Thoracic aorta (tissue), 2 donors: Measurements from ENCODE around the gene FYB1. TPM values are rescaled to one million over a fixed set of nuclear protein-coding genes. Genes with fewer than 3 reads are reported as not detected.

Source experiments
- ATAC-seq: fragments of 150-250 bp; one replicate; pipeline ENCODE4 v1.8.0; 2017; ENCODE audit warnings: low read depth; ENCODE audit not compliant: insufficient number of reproducible peaks, low FRiP score
- DNase-seq: peaks from one replicate; pipeline ENCODE4 v3.0.0-alpha.2; 2020; ENCODE audit warnings: low spot score
- H3K27ac ChIP-seq, 2 donors: fragments of 200-600 bp; sonication (generic); 1 replicate in 1 of 2; 2 replicates in 1 of 2; pipeline ENCODE4 v1.5.1; 2016; ENCODE audit warnings: mild to moderate bottlenecking in 2 of 2, moderate library complexity in 2 of 2
- H3K27me3 ChIP-seq: fragments of 200-600 bp; sonication (generic); replicated peaks from 2 replicates; pipeline ENCODE4 v1.6.0; 2016; ENCODE audit warnings: mild to moderate bottlenecking; ENCODE audit not compliant: insufficient read depth
- H3K36me3 ChIP-seq: fragments of 200-600 bp; sonication (generic); one replicate; pipeline ENCODE4 v1.5.1; 2016
- H3K4me1 ChIP-seq, 2 donors: fragments of 200-600 bp; sonication (generic); 1 replicate in 1 of 2; 2 replicates in 1 of 2; pipeline versions ENCODE4 v1.5.1 to v1.6.0; 2016; ENCODE audit warnings: low read depth in 2 of 2, mild to moderate bottlenecking in 1 of 2; ENCODE audit not compliant: control insufficient read depth in 1 of 2
- H3K4me3 ChIP-seq: fragments of 200-600 bp; sonication (generic); 2 replicates; pipeline ENCODE4 v1.5.1; 2016; ENCODE audit warnings: mild to moderate bottlenecking
- H3K9me3 ChIP-seq: fragments of 200-600 bp; sonication (generic); 2 replicates; pipeline ENCODE4 v1.5.1; 2016
- total RNA-seq, 2 donors: library from RNA; depleted of rRNA; stranded (reverse); fragments of >200 nt; gene quantifications; one replicate each; pipeline versions ENCODE4 v1.1.0 to v1.2.3, GENCODE V29; 2016
- TF ChIP-seq, protein P1 (sequence below): fragments of 200-600 bp; sonication (generic); IDR thresholded peaks from one replicate; pipeline ENCODE4 v1.5.1; 2019; ENCODE audit warnings: antibody characterized with exemption

The FYB1 gene
- total RNA-seq, 2 donors from 2014 or later, result 12.9 to 29.8 TPM

DNA sequence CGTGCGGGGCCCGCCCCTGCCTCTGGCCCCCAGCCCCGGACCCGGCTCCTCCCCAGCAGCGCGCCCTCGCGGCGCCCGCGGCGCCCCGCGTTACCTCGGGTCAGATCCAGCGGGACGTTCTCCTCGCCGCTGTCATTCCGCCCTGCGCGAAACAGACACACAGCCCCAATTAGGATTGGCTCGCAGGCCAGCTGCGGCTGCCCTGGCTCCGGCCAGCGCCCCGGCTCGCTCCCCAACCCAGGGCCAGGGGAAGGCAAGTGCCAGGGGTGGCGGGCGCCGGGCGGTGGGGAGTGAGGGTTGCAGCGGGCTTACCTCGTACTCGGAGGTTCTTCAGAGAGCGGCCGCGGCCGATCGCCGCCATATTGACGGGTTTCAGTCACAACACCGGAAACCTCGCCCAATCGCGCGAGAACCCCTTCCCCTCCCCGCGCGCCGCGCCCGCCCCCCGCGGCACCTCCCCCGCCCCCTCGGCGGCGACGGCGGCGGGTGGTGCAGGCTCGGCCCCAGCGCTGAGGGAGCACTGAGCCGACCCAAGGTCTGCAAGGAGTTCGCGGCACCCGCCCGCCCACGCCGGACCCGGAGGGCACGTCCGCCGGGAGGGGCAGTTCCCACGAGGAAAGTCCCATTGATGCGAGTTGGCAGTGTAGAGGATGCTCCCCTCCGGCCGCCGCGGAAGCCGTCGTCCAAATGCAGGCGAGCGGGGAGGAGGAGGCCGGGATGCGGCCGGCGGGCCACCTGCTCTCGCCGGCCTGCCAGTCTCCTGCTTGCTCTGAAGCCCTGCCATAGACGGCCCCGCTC is 145.1 kb downstream of the FYB1 start, which contains the start of gene RICTOR:
TSS of gene RICTOR (minus strand) at position 383 of the 798 bp plus-strand sequence. CDS start at position 361, 22 bp downstream.
- H3K36me3 ChIP-seq, result no peaks in the 10 kb centered on the region
- peaks cover 11 to 38% of the 10 kb centered on the region in 2 donors for H3K4me1 ChIP-seq
- peak; percentile 87 for ATAC-seq
- H3K9me3 ChIP-seq, result no peaks in the 10 kb centered on the region
- peak within 1 kb of the TSS; percentile 99 for H3K27ac ChIP-seq
- DNase-seq, result peak; percentile 69
- no peaks in the 10 kb centered on the region for H3K27me3 ChIP-seq
- peak within 1 kb of the TSS; percentile 99 for H3K4me3 ChIP-seq
- TF ChIP-seq, protein P1, sequence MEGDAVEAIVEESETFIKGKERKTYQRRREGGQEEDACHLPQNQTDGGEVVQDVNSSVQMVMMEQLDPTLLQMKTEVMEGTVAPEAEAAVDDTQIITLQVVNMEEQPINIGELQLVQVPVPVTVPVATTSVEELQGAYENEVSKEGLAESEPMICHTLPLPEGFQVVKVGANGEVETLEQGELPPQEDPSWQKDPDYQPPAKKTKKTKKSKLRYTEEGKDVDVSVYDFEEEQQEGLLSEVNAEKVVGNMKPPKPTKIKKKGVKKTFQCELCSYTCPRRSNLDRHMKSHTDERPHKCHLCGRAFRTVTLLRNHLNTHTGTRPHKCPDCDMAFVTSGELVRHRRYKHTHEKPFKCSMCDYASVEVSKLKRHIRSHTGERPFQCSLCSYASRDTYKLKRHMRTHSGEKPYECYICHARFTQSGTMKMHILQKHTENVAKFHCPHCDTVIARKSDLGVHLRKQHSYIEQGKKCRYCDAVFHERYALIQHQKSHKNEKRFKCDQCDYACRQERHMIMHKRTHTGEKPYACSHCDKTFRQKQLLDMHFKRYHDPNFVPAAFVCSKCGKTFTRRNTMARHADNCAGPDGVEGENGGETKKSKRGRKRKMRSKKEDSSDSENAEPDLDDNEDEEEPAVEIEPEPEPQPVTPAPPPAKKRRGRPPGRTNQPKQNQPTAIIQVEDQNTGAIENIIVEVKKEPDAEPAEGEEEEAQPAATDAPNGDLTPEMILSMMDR, result no peak

DNA sequence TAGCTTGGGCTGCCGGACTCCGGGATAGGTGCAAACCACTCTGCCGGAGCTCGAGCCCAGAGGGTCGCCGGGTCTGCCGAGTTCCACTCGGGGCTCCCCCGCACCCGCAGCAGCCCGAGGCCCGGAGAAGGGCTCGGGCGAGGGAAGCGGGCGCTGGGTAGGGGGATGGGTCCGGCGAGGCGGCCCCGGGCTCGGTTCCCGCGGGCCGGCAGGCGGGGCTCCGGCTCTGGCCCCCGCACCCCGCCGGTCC is 145.7 kb downstream of the FYB1 start:
- Histone ChIP-seq H3K4me3 (peak overlapping the region; percentile 99), H3K4me1 (peaks cover 11 to 38% of the 10 kb centered on the region in 2 donors), H3K36me3 (no peaks in the 10 kb centered on the region), H3K27me3 (no peaks in the 10 kb centered on the region), H3K9me3 (no peaks in the 10 kb centered on the region), H3K27ac (peak overlapping the region; percentile 99)
- DNase-seq, result no peak
- peak; percentile 14 for ATAC-seq
- TF ChIP-seq, protein P1, result no peak

DNA sequence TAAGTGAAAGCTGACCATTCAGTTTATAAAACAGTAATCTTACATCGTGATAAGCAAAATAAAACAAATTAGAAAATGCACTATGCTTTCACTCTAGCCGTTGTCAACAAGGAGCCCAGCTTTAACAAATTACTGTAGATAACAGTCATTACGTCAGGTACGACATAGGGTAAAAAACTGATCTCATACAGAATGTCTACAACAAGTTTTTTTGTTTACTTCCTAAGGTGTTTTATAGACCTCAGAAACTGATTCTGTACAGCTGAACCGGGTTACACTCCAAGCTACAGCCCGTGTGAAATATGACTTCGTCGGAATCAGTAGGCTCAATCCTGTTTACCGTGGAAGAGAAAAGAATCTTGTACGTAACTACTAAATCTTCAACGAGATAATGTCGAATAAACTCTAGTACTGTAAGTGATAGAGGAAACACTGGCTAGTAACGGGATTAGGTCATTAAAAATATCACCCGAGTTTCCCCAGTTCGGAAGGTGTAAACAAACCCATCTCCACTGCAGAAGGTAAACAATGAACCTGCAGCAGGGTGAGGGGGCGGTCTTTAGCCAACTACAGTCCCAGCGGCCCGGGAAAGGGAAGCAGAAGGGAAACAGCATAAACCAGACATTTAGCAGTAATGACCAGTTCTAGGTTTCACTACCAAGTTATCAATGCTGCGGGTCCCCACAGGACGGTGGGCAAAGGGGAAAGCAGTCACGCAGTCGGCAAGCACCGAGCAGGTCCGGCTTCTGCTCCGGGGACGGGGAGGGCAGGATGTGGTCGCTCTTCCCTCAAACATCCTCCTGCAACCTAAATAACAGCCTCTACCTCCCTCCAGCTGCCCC is 146.2 kb downstream of the FYB1 start:
- Histone ChIP-seq H3K4me1 (peaks cover 11 to 40% of the 10 kb centered on the region in 2 donors), H3K4me3 (peak overlapping the region; percentile 99), H3K27ac (peak overlapping the region; percentile 99), H3K36me3 (no peaks in the 10 kb centered on the region), H3K9me3 (no peaks in the 10 kb centered on the region), H3K27me3 (no peaks in the 10 kb centered on the region)
- DNase-seq (no peak), ATAC-seq (peak; percentile 5)
- TF ChIP-seq, protein P1, result no peak

DNA sequence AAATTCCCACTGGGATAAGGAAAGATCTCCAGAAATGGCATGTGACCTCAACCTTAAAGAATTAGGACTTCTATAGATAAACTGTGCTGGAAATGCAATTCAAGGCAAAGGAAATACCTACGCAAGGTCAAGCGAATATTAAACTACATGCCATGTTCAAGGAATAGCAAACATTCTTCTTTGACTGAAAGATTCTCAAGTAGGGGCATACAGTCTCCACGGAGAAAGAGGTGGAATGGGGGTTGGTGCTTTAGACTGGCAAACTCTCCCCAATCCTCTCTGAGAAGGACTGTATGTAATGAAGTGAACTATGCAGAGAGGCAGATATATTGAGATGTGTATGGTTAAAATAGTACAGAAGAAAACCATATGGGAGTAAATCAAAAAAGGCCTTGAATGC is 151.3 kb downstream of the FYB1 start:
- no peak for DNase-seq
- H3K27me3 ChIP-seq, result no peaks in the 10 kb centered on the region
- no peak overlapping the region for H3K27ac ChIP-seq
- H3K9me3 ChIP-seq, result no peaks in the 10 kb centered on the region
- H3K4me3 ChIP-seq, result no peak overlapping the region
- TF ChIP-seq, protein P1, result no peak
- H3K4me1 ChIP-seq, result peaks cover 23 to 35% of the 10 kb centered on the region in 2 donors
- peaks cover 7% of the 10 kb centered on the region for H3K36me3 ChIP-seq
- no peak for ATAC-seq

DNA sequence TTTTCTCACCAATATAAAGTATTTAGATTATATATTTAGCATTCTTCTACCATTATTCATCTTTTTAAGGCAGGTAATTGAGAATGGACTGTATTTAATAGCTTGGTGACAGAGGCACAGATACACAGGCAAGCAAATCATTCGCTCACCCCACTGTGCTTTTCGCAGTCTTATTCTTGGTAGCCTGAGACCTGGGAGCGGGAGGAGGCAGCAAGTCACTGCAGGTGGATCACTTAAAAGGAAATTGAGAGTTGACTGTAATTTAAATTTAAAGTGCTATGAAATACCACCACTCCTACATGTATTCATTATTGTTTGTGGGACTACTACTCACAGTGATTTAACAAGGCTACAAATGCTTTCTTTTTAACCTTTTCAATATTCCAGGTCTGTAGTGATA is 154.9 kb downstream of the FYB1 start:
- Histone ChIP-seq H3K9me3 (no peaks in the 10 kb centered on the region), H3K36me3 (peaks cover 7% of the 10 kb centered on the region), H3K4me1 (peaks cover 23% of the 10 kb centered on the region in 2 donors), H3K4me3 (no peak overlapping the region), H3K27me3 (no peaks in the 10 kb centered on the region), H3K27ac (no peak overlapping the region)
- TF ChIP-seq, protein P1, result no peak
- DNase-seq (no peak), ATAC-seq (no peak)
